Spleen (tissue), 7 donors: Measurements from ENCODE around the gene ZG16.

ENCODE experiments used
- POLR2A ChIP-seq, 3 donors: fragments of 450-650 bp; IDR thresholded peaks; one replicate each; pipeline ENCODE4 v1.5.1; 2017; ENCODE audit warnings: antibody characterized with exemption in 3 of 3, mild to moderate bottlenecking in 1 of 3
- TF ChIP-seq, protein P1 (sequence below), 11 experiments: fragments of 200-600 bp in 7 of 11; fragments of 450-650 bp in 4 of 11; sonication (generic) in 4 of 11; IDR thresholded peaks in 8 of 11; conservative IDR thresholded peaks in 3 of 11; 1 replicate in 7 of 11; 2 replicates in 4 of 11; pipeline versions ENCODE4 v1.4.0 to v1.8.0; 2016 to 2021; ENCODE audit warnings: antibody characterized with exemption in 11 of 11, inconsistent platforms in 4 of 11, mild to moderate bottlenecking in 1 of 11
- donor health status: DM: no; HTN: no; CAD: no; lungs with moderate emphysema.
- donor health status: DM: no; HTN: no; CAD: no.
- donor health status: DM: no; HTN: no; CAD: no.

DNA sequence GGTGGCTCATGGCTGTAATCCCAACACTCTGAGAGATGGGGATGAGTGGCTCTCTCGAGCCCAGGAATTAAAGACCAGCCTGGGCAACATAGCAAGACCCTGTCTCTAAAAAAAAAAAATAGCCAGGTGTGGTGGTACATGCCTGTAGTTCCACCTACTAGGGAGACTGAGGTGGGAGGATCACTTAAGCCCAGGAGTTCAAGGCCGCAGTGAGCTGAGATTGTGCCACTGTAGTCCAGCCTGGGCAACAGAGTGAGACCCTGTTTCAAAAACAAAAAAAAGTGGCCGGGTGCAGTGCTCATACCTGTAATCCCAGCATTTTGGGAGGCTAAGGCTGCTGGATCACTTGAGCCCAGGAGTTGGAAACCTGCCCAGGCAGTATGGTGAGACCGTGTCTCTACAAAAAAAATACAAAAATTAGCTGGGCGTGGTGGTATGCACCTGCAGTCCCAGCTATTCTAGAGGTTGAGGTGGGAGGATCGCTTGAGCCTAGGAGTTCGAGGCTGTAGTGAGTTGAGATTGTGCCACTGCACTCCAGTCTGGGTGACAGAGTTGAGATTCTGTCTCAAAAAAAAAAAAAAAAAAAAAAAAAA is 35.3 kb upstream of the ZG16 start:
- TF ChIP-seq, protein P1, sequence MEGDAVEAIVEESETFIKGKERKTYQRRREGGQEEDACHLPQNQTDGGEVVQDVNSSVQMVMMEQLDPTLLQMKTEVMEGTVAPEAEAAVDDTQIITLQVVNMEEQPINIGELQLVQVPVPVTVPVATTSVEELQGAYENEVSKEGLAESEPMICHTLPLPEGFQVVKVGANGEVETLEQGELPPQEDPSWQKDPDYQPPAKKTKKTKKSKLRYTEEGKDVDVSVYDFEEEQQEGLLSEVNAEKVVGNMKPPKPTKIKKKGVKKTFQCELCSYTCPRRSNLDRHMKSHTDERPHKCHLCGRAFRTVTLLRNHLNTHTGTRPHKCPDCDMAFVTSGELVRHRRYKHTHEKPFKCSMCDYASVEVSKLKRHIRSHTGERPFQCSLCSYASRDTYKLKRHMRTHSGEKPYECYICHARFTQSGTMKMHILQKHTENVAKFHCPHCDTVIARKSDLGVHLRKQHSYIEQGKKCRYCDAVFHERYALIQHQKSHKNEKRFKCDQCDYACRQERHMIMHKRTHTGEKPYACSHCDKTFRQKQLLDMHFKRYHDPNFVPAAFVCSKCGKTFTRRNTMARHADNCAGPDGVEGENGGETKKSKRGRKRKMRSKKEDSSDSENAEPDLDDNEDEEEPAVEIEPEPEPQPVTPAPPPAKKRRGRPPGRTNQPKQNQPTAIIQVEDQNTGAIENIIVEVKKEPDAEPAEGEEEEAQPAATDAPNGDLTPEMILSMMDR (IDR thresholded peaks at IDR 0.05 in 8 of 11, conservative IDR thresholded peaks at IDR 0.05 in 3 of 11) = no peak
- no peak for TF ChIP-seq POLR2A (IDR thresholded peaks at IDR 0.05)
